HG03039 (cell line): Measurements from ENCODE around the gene DOCK2.

Source experiments
- ATAC-seq: cut with Tn5 transposase; IDR thresholded peaks from one replicate; pipeline ENCODE4 v1.9.1; 2021; ENCODE audit warnings: mild to moderate bottlenecking, moderate library complexity; ENCODE audit not compliant: unreplicated experiment

DOCK2 gene

GRCh38 chr5:169964246-169964645 lies 327.2 kb downstream of the DOCK2 start:
- ATAC-seq: no peak

- peak; percentile 93 for ATAC-seq
Observed at GRCh38 chr5:169970339-169970738, 333.3 kb downstream of the DOCK2 start.

- no peak for ATAC-seq
Observed at GRCh38 chr5:169970911-169971765, 334.1 kb downstream of the DOCK2 start.

- no peak for ATAC-seq
Observed at GRCh38 chr5:169971780-169972179, 334.7 kb downstream of the DOCK2 start.

GRCh38 chr5:169973056-169973455 lies 336.0 kb downstream of the DOCK2 start:
- ATAC-seq: no peak

- no peak for ATAC-seq
Observed at GRCh38 chr5:169974121-169974770, 337.2 kb downstream of the DOCK2 start.

GRCh38 chr5:169978714-169979113 lies 341.6 kb downstream of the DOCK2 start:
- no peak for ATAC-seq

- no peak for ATAC-seq
Observed at GRCh38 chr5:169979871-169980270, 342.8 kb downstream of the DOCK2 start.

GRCh38 chr5:169980418-169981053 lies 343.5 kb downstream of the DOCK2 start, which contains the start of gene INSYN2B:
TSS of gene INSYN2B (minus strand) at chr5:169980495. CDS start at chr5:169883898, 96,597 bp downstream.
- ATAC-seq: no peak

- no peak for ATAC-seq
Observed at GRCh38 chr5:169988206-169988605, 351.1 kb downstream of the DOCK2 start.

GRCh38 chr5:169988947-169989346 lies 351.9 kb downstream of the DOCK2 start:
- no peak for ATAC-seq

- no peak for ATAC-seq
Observed at GRCh38 chr5:169989365-169989764, 352.3 kb downstream of the DOCK2 start.

GRCh38 chr5:169991115-169991869 lies 354.2 kb downstream of the DOCK2 start:
- ATAC-seq: no peak

GRCh38 chr5:169992789-169993484 lies 355.9 kb downstream of the DOCK2 start:
- no peak for ATAC-seq

GRCh38 chr5:169993485-169993790 lies 356.4 kb downstream of the DOCK2 start:
- ATAC-seq: no peak

- peak; percentile 60 for ATAC-seq
Observed at GRCh38 chr5:169997798-169998197, 360.7 kb downstream of the DOCK2 start.

GRCh38 chr5:169999621-170000020 lies 362.5 kb downstream of the DOCK2 start:
- no peak for ATAC-seq

- ATAC-seq: no peak
Observed at GRCh38 chr5:170000155-170000554, 363.1 kb downstream of the DOCK2 start.

- ATAC-seq: no peak
Observed at GRCh38 chr5:170006021-170006420, 368.9 kb downstream of the DOCK2 start.

GRCh38 chr5:170008376-170008775 lies 371.3 kb downstream of the DOCK2 start:
- ATAC-seq: no peak

GRCh38 chr5:170010595-170010994 lies 373.5 kb downstream of the DOCK2 start:
- no peak for ATAC-seq
